GM06990 (cell line): ENCODE results near the gene ZNF195.
"Not testable (repeated sequence)": the region's sequence is repeated elsewhere in the genome, so short reads cannot be mapped to it uniquely, and the experiment has no call there.

Experiments
- DNase-seq: peaks from one replicate; pipeline ENCODE4 v3.0.0-alpha.2; 2011; ENCODE audit not compliant: insufficient read length; ENCODE audit errors: extremely low read depth
- H3K27me3 ChIP-seq: replicated peaks from 2 replicates; pipeline ENCODE4 v1.6.0; 2011; ENCODE audit warnings: low read length; ENCODE audit not compliant: control insufficient read depth, insufficient read depth
- H3K36me3 ChIP-seq: 2 replicates; pipeline ENCODE4 v1.5.1; 2011; ENCODE audit warnings: low read length; ENCODE audit not compliant: control insufficient read depth, insufficient read depth
- H3K4me3 ChIP-seq: replicated peaks from 2 replicates; pipeline ENCODE4 v1.5.1; 2011; ENCODE audit warnings: low read depth, mild to moderate bottlenecking, control low read depth, low read length
- TF ChIP-seq, protein P1 (sequence below): IDR thresholded peaks from 2 replicates; pipeline ENCODE4 v1.5.1; 2011; ENCODE audit warnings: low read length, control low read depth, mild to moderate bottlenecking, inconsistent platforms; ENCODE audit not compliant: insufficient read depth, poor library complexity, severe bottlenecking

Gene ZNF195

DNA sequence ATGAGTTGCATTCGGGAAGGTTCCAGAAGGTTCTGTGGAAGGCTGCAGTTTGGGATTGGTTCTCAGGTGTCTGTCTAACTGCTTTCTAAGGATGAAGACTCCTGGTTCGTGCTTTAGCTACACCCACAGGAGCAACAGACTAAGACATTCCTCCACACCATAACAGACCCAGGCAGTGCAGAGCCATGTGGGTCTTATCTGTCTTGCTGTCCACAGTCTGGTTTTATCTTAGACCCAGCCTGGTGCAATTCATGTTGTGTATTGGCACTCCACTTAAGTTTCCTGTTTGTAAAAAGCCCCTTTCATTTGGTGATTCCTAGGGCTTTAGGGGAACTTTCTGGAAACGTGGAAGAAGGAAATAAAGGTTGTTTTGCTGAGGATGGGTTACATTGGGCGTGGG lies 22.1 kb upstream of the ZNF195 start:
- not testable (repeated sequence) for DNase-seq, H3K27me3 ChIP-seq, H3K4me3 ChIP-seq, H3K36me3 ChIP-seq

- not testable (repeated sequence) for DNase-seq, H3K27me3 ChIP-seq, H3K4me3 ChIP-seq, H3K36me3 ChIP-seq
Observed at GRCh38 chr11:3398509-3398908, 19.6 kb upstream of the ZNF195 start.

- DNase-seq, H3K4me3 ChIP-seq, H3K36me3 ChIP-seq, H3K27me3 ChIP-seq: not testable (repeated sequence)
Observed at GRCh38 chr11:3398106-3398505, 19.2 kb upstream of the ZNF195 start.

GRCh38 chr11:3397210-3397609 lies 18.3 kb upstream of the ZNF195 start:
- H3K4me3 ChIP-seq, H3K27me3 ChIP-seq, DNase-seq, H3K36me3 ChIP-seq: not testable (repeated sequence)

GRCh38 chr11:3395468-3395867 lies 16.5 kb upstream of the ZNF195 start:
- not testable (repeated sequence) for DNase-seq, H3K4me3 ChIP-seq, H3K36me3 ChIP-seq

DNA sequence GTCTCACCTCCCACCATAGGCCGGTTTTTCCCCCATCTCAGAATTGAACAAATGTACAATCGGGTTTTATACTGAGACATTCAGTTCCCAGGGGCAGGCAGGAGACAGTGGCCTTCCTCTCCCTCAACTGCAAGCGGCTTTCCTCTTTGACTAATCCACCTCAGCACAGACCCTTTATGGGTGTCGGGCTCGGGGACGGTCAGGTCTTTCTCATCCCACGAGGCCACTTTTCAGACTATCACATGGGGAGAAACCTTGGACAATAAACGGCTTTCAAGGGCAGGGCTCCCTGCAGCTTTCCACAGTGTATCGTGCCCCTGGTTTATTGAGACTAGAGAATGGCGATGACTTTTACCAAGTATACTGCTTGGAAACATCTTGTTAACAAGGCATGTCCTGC lies 16.0 kb upstream of the ZNF195 start:
- not testable (repeated sequence) for H3K27me3 ChIP-seq, H3K4me3 ChIP-seq, DNase-seq, H3K36me3 ChIP-seq

More at GRCh38 chr11:3395468-3395867, 16.5 kb upstream of the ZNF195 start:
- H3K27me3 ChIP-seq: not testable (repeated sequence)

DNA sequence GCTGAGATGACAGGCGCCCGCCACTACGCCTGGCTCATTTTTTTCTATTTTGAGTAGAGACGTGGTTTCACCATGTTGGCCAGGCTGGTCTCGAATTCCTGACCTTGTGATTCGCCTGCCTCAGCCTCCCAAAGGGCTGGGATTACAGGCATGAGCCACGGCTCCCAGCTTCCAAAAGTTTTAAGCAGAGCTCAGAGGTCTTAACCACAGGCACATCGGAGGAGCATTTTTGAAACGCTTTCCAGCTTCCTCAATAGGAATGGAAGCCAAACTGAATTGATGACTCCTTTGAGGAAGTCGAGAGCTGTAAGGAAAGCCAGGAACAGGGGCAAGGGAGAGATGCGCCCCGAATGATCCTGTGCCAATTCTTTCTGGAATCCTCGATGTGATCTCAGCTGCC lies 14.5 kb upstream of the ZNF195 start:
- H3K27me3 ChIP-seq, H3K36me3 ChIP-seq: not testable (repeated sequence)

DNA sequence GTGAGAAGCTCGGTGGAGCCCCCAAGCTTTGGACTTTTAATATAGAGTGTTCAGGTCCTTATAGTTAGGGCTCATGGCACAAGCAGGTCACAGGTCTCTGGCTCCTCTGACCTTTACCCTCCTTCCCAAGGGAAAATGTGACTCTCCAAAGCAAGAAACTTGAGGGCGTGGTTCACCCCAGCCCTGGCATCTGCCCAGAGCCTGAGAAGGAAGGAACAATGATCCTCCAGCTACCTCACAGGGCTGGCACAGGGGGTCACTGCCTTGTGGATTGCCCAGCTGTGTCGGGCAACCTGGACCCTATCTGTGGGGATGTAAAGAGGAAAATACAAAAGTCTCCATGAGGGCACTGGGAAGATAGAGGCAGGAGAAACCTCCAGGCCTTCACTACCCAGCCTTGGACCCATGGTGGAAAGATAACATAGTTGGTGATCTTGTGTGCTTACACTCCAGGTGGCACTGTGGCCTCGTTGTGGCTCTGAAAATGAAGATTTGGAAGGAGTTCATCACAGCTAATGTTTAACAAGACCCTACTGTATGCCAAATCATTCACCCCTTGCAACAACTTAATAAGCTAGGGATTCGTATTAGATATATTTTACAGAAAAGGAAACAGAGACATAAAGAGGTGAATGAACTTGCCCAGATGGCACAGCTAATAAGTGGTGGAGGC lies 3.8 kb upstream of the ZNF195 start:
- H3K4me3 ChIP-seq: no peak overlapping the region
- TF ChIP-seq, protein P1, sequence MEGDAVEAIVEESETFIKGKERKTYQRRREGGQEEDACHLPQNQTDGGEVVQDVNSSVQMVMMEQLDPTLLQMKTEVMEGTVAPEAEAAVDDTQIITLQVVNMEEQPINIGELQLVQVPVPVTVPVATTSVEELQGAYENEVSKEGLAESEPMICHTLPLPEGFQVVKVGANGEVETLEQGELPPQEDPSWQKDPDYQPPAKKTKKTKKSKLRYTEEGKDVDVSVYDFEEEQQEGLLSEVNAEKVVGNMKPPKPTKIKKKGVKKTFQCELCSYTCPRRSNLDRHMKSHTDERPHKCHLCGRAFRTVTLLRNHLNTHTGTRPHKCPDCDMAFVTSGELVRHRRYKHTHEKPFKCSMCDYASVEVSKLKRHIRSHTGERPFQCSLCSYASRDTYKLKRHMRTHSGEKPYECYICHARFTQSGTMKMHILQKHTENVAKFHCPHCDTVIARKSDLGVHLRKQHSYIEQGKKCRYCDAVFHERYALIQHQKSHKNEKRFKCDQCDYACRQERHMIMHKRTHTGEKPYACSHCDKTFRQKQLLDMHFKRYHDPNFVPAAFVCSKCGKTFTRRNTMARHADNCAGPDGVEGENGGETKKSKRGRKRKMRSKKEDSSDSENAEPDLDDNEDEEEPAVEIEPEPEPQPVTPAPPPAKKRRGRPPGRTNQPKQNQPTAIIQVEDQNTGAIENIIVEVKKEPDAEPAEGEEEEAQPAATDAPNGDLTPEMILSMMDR: no peak
- H3K36me3 ChIP-seq: no peaks in the 10 kb centered on the region
- H3K27me3 ChIP-seq: no peaks in the 10 kb centered on the region
- DNase-seq: no peak

More for the DNA sequence above, 14.5 kb upstream of the ZNF195 start:
- DNase-seq, H3K4me3 ChIP-seq: not testable (repeated sequence)

- Histone ChIP-seq H3K4me3 (no peak overlapping the region), H3K36me3 (peaks cover 4% of the 10 kb centered on the region), H3K27me3 (no peaks in the 10 kb centered on the region)
- TF ChIP-seq, protein P1: no peak
- no peak for DNase-seq
Observed at GRCh38 chr11:3381794-3382193, 2.8 kb upstream of the ZNF195 start.
